Measurements from ENCODE around the gene AIFM3.

DNA sequence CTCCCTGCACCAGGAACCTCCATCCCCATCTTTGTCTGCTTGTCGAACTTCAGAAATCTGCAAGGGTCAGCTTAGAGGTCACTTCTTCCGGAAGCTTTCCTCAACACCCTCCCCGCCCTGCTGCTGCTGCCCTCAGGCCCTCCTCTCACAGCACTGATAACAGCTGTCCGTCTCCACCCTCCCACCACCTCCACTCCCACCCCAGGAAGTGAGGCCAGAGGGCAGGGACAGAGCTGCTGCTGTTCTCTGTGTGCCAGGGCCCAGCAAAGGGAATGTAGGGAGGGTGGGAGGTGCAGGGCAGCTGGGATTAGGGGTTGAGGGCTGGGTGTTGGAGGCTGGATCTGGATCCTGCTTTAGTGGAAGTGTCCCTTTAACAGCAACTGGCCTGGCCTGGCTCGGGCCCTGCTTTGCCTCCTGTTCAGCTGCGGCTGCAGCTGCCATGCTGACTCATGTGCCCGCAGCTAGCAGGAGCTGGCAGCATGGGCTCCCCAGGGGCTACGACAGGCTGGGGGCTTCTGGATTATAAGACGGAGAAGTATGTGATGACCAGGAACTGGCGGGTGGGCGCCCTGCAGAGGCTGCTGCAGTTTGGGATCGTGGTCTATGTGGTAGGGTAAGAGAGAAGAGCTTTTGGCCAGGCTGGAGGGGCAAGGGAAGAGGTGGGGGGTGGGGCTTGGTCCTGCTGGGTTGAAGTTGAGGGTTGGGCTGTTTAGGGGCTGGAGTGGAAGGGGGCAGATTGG, 47.8 kb downstream of the AIFM3 start, which contains the start of gene P2RX6:
- TF ChIP-seq, protein P1, sequence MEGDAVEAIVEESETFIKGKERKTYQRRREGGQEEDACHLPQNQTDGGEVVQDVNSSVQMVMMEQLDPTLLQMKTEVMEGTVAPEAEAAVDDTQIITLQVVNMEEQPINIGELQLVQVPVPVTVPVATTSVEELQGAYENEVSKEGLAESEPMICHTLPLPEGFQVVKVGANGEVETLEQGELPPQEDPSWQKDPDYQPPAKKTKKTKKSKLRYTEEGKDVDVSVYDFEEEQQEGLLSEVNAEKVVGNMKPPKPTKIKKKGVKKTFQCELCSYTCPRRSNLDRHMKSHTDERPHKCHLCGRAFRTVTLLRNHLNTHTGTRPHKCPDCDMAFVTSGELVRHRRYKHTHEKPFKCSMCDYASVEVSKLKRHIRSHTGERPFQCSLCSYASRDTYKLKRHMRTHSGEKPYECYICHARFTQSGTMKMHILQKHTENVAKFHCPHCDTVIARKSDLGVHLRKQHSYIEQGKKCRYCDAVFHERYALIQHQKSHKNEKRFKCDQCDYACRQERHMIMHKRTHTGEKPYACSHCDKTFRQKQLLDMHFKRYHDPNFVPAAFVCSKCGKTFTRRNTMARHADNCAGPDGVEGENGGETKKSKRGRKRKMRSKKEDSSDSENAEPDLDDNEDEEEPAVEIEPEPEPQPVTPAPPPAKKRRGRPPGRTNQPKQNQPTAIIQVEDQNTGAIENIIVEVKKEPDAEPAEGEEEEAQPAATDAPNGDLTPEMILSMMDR (IDR thresholded peaks at IDR 0.05), result no peak
- TF ChIP-seq POLR2AphosphoS5 (IDR thresholded peaks at IDR 0.05) (peak in 2 of 3 donors; percentile 27 to 39), POLR2A (IDR thresholded peaks at IDR 0.05) (peak; percentile 34), EP300 (IDR thresholded peaks at IDR 0.05; ENCODE audit: low read depth) (no peak)

Data from transverse colon (tissue), 4 donors.